Measurements from ENCODE around the gene VTN. TPM values are rescaled to one million over a fixed set of nuclear protein-coding genes. Genes with fewer than 3 reads are reported as not detected.

The VTN gene
- total RNA-seq, 1 experiment from 2014 or later = 0.08 TPM

DNA sequence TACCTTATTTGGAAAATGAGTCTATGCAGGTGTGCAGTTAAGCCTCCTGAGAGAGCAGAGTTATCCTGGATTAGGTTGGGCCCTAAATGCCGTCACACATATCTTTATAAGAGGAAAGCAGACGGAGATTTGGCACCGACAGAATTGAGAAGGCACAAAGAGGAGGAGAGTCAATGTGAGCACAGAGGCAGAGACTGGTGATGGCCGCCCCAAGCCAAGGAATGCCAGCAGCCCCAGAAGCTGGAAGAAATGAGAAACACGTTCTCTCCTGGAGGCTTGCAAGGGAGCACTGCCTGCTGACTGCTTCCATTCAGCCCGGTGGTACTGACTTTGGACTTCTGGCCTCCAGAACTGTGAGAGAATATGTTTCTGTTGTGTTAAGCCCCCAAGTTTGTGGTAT lies 32.7 kb upstream of the VTN start:
- no peak overlapping the region for H3K27ac ChIP-seq
- H3K9me3 ChIP-seq (replicated peaks) = no peaks in the 10 kb centered on the region
- no peak for DNase-seq (ENCODE audit: low read depth in 1 of 2, low spot score in 2 of 2)
- peaks cover 9% of the 10 kb centered on the region for H3K4me1 ChIP-seq (replicated peaks)
- peaks cover 4% of the 10 kb centered on the region; the same call in 1 of the 2 replicates for H3K27me3 ChIP-seq (replicated peaks)
- no peak overlapping the region for H3K4me3 ChIP-seq
- H3K36me3 ChIP-seq = no peaks in the 10 kb centered on the region

- no peak overlapping the region for H3K27ac ChIP-seq
- no peaks in the 10 kb centered on the region for H3K36me3 ChIP-seq
- H3K4me1 ChIP-seq (replicated peaks) = peaks cover 9% of the 10 kb centered on the region
- H3K27me3 ChIP-seq (replicated peaks) = peaks cover 4% of the 10 kb centered on the region; the same call in 1 of the 2 replicates
- H3K4me3 ChIP-seq = no peak overlapping the region
- H3K9me3 ChIP-seq (replicated peaks) = no peaks in the 10 kb centered on the region
- no peak for DNase-seq (ENCODE audit: low read depth in 1 of 2, low spot score in 2 of 2)
These were observed 32.1 kb upstream of the VTN start for GRCh38 chr17:28402224-28402630.

DNA sequence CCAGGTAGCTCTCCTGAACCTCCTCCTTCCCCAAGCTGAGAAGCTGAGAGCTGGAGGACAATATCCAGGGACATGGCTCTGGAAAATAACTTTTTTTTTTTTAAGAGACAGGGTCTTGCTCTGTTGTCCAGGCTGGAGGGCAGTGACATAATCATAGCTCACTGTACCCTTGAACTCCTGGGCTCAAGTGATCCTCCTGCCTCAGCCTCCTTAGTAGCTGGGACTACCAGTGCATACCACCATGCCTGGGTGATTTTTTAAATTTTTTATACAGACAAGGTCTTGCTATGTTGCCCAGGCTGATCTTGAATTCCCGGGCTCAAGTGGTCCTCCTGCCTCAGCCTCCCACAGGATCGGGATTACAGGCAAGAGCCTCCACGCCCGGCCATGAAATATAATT lies 29.7 kb upstream of the VTN start:
- Histone ChIP-seq H3K4me1 (replicated peaks) (no peaks in the 10 kb centered on the region), H3K4me3 (no peak overlapping the region), H3K27me3 (replicated peaks) (no peaks in the 10 kb centered on the region), H3K36me3 (no peaks in the 10 kb centered on the region), H3K9me3 (replicated peaks) (no peaks in the 10 kb centered on the region), H3K27ac (no peak overlapping the region)
- DNase-seq (ENCODE audit: low read depth in 1 of 2, low spot score in 2 of 2) = no peak

GRCh38 chr17:28398280-28398981 lies 28.3 kb upstream of the VTN start:
- Histone ChIP-seq H3K27ac (no peak overlapping the region), H3K4me1 (replicated peaks) (no peaks in the 10 kb centered on the region), H3K27me3 (replicated peaks) (no peaks in the 10 kb centered on the region), H3K4me3 (no peak overlapping the region), H3K9me3 (replicated peaks) (no peaks in the 10 kb centered on the region), H3K36me3 (0 out of 2 replicates have a peak, but pooled peaks cover 3% of the 10 kb centered on the region)
- DNase-seq (ENCODE audit: low read depth in 1 of 2, low spot score in 2 of 2) = no peak

DNA sequence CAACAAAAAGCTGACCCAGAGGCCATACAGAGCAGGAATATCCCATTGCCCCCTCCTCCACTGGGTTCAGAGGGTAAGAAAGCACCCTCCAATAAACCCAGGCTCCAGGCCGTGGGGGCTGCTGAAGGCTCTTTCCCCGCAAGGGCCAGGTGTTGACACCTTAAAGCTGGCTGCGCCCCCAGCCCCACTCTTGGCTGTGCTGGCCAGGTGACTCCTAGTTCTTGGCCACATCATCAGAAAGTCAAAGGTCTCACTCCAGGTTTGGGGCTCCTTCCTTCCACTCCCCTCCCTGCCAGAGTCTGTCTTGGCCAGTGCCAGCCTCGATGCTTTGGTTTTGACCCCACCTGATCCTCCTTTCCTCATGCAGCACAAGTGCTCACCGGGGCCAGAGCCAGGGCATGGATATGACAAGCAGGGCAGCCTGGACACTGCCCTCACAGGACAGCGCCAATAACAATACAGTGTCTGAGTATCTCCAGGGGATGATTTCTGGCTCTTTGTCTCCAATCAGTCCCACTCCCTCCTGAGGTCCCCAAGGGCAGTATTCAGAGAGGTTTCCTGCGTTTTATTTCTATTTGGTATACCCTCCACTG lies 27.7 kb upstream of the VTN start:
- H3K27ac ChIP-seq = no peak overlapping the region
- no peaks in the 10 kb centered on the region for H3K9me3 ChIP-seq (replicated peaks)
- H3K36me3 ChIP-seq = 0 out of 2 replicates have a peak, but pooled peaks cover 3% of the 10 kb centered on the region
- no peaks in the 10 kb centered on the region for H3K4me1 ChIP-seq (replicated peaks)
- H3K27me3 ChIP-seq (replicated peaks) = no peaks in the 10 kb centered on the region
- H3K4me3 ChIP-seq = no peak overlapping the region
- DNase-seq (ENCODE audit: low read depth in 1 of 2, low spot score in 2 of 2) = no peak

- Histone ChIP-seq H3K4me3 (no peak overlapping the region), H3K4me1 (replicated peaks) (no peaks in the 10 kb centered on the region), H3K27ac (no peak overlapping the region), H3K27me3 (replicated peaks) (no peaks in the 10 kb centered on the region), H3K9me3 (replicated peaks) (no peaks in the 10 kb centered on the region), H3K36me3 (0 out of 2 replicates have a peak, but pooled peaks cover 3% of the 10 kb centered on the region)
- DNase-seq (ENCODE audit: low read depth in 1 of 2, low spot score in 2 of 2) = no peak
These were observed 27.2 kb upstream of the VTN start for GRCh38 chr17:28397275-28397674.

DNA sequence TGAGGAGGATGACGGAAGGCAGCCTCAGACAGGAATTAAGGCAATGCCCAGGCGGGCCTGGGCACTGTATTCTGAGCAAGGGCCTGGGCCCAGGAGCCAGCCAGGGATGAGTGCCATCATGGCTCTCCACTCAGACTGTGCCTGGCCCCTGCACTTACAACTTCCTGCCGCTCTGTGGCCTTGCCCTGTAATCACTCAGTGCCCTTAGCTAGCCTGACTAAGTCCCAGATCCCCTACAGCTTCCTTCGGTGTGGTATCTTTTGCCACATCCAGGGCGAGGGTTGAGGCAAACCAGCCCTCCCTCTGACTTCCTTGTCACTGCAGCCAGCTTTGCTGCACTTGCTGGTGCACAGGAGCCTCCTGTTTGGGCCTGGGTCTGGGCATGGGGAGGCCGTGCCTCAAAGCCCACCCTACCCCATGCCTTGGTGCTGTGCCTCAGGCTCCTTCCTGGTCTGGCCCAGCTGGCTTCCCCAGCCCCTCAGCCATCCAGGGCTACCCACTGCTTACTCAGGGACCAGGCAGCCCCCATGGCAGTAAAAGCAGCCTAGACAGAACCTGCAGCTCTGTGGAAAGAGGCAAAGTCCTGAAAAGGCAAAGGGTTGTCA lies 26.6 kb upstream of the VTN start:
- DNase-seq (ENCODE audit: low read depth in 1 of 2, low spot score in 2 of 2) = no peak
- Histone ChIP-seq H3K36me3 (0 out of 2 replicates have a peak, but pooled peaks cover 3% of the 10 kb centered on the region), H3K27ac (no peak overlapping the region), H3K9me3 (replicated peaks) (no peaks in the 10 kb centered on the region), H3K27me3 (replicated peaks) (no peaks in the 10 kb centered on the region), H3K4me1 (replicated peaks) (no peaks in the 10 kb centered on the region), H3K4me3 (no peak overlapping the region)

DNA sequence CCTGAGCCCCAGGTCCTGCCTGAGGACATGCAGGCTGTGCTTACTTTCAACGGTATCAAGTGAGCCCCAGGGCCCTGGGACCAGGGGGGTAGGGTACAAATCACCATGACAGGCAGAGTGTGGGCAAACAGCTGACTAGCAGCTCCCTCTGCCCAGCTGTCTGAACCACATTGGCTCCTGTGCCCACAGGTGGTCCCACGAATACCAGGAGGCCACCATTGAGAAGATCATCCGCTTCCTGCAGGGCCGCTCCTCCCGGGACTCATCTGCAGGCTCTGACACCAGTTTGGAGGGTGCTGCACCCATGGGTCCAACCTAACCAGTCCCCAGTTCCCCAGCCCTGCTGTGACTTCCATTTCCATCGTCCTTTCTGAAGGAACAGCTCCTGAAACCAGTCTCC lies 25.9 kb upstream of the VTN start:
- Histone ChIP-seq H3K36me3 (0 out of 2 replicates have a peak, but pooled peaks cover 3% of the 10 kb centered on the region), H3K4me3 (no peak overlapping the region), H3K27ac (no peak overlapping the region), H3K9me3 (replicated peaks) (no peaks in the 10 kb centered on the region), H3K4me1 (replicated peaks) (no peaks in the 10 kb centered on the region), H3K27me3 (replicated peaks) (no peaks in the 10 kb centered on the region)
- DNase-seq (ENCODE audit: low read depth in 1 of 2, low spot score in 2 of 2) = no peak

GRCh38 chr17:28395426-28395825 lies 25.3 kb upstream of the VTN start:
- Histone ChIP-seq H3K4me3 (no peak overlapping the region), H3K36me3 (peaks cover 8% of the 10 kb centered on the region; the same call in 1 of the 2 replicates), H3K27ac (no peak overlapping the region), H3K9me3 (replicated peaks) (no peaks in the 10 kb centered on the region), H3K27me3 (replicated peaks) (no peaks in the 10 kb centered on the region), H3K4me1 (replicated peaks) (no peaks in the 10 kb centered on the region)
- no peak for DNase-seq (ENCODE audit: low read depth in 1 of 2, low spot score in 2 of 2)

DNA sequence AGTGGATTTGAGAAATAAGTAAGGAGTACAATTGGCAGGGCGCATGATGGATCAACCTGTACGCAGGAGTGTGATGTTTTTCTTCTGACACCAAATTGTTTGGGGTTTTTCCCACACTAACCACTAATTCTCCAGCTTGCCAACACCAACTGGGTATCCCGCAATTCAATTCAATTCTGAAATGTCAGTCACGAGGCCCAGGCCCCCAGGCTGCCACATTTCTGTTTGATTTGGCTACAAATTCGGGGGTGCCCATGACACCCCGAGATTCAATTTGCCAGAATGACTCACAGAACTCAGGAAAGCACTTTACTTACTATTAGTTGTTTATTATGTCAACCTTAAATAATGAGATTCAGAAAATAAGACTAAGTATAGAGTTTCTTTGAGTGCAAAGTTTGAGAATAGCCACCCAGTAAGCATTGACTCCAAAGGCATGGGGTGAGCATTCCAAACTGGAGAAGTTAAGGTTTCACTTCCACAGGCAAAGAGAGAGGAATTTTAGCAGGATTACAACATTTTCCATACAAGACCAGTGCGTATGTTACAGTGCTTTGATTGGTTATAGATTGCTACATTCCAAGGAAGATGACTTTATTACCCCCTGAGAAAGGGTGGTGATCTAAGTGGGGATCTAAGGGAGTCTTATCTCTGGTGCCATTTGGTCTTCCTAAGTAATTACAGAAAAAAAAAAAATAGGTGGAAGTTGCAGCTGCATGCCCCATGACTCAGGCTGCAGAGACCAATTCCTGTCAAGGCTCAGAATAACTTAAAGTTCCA lies 24.4 kb upstream of the VTN start:
- Histone ChIP-seq H3K4me3 (no peak overlapping the region), H3K4me1 (replicated peaks) (no peaks in the 10 kb centered on the region), H3K27ac (no peak overlapping the region), H3K27me3 (replicated peaks) (no peaks in the 10 kb centered on the region), H3K36me3 (peaks cover 14% of the 10 kb centered on the region), H3K9me3 (replicated peaks) (no peaks in the 10 kb centered on the region)
- no peak for DNase-seq (ENCODE audit: low read depth in 1 of 2, low spot score in 2 of 2)

DNA sequence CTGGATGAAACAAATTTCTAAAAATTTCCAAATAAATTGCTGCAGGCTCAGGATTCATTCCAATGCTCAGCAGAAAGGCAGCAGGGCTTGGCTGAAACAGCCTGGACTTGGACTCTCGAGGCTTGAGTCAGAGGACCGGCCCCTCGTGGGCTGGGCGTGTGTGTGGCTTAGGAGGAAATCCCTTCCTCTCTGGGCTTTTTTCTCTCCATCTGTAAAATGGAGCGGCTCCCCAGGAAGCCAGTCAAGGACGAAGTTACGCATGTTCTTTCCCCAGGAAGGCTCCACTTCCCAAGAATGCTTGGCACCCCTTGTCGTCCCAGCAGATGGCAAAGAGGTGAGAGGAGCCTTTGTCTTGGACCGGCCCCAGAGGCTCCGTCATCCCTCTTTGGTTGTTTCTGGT lies 22.4 kb upstream of the VTN start:
- Histone ChIP-seq H3K4me3 (no peak overlapping the region), H3K9me3 (replicated peaks) (no peaks in the 10 kb centered on the region), H3K27me3 (replicated peaks) (no peaks in the 10 kb centered on the region), H3K27ac (no peak overlapping the region), H3K36me3 (peaks cover 16% of the 10 kb centered on the region), H3K4me1 (replicated peaks) (no peaks in the 10 kb centered on the region)
- no peak for DNase-seq (ENCODE audit: low read depth in 1 of 2, low spot score in 2 of 2)

GRCh38 chr17:28391401-28391800 lies 21.3 kb upstream of the VTN start:
- Histone ChIP-seq H3K27ac (no peak overlapping the region), H3K36me3 (peaks cover 16% of the 10 kb centered on the region), H3K4me3 (no peak overlapping the region), H3K9me3 (replicated peaks) (no peaks in the 10 kb centered on the region), H3K27me3 (replicated peaks) (no peaks in the 10 kb centered on the region), H3K4me1 (replicated peaks) (no peaks in the 10 kb centered on the region)
- DNase-seq (ENCODE audit: low read depth in 1 of 2, low spot score in 2 of 2) = no peak

GRCh38 chr17:28390984-28391383 lies 20.9 kb upstream of the VTN start:
- Histone ChIP-seq H3K4me3 (no peak overlapping the region), H3K9me3 (replicated peaks) (no peaks in the 10 kb centered on the region), H3K27ac (no peak overlapping the region), H3K4me1 (replicated peaks) (no peaks in the 10 kb centered on the region), H3K36me3 (peaks cover 16% of the 10 kb centered on the region), H3K27me3 (replicated peaks) (no peaks in the 10 kb centered on the region)
- no peak for DNase-seq (ENCODE audit: low read depth in 1 of 2, low spot score in 2 of 2)

DNA sequence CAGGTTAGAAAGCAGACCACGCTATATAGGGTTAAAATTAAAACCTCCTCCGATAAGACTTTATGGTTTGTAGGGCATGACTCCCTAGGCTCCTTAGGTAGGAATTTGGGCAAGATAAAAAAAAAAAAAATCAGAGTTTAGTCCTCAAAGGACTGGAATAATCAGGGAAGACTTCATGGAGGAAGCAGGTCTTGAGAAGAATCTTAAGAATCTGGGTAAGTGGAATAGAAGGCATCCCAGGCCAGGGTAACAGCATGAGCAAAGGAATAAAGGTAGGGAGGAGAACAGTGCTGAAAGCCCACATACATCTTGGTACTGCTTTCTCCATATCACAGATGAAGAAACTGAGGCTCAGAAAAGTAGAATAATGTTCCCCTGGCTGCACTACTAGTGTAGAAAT lies 20.5 kb upstream of the VTN start:
- Histone ChIP-seq H3K27me3 (replicated peaks) (no peaks in the 10 kb centered on the region), H3K9me3 (replicated peaks) (no peaks in the 10 kb centered on the region), H3K4me1 (replicated peaks) (no peaks in the 10 kb centered on the region), H3K27ac (no peak overlapping the region), H3K4me3 (no peak overlapping the region), H3K36me3 (peaks cover 16% of the 10 kb centered on the region)
- no peak for DNase-seq (ENCODE audit: low read depth in 1 of 2, low spot score in 2 of 2)
